Measurements from ENCODE around the gene CDK15.

CDK15 gene

DNA sequence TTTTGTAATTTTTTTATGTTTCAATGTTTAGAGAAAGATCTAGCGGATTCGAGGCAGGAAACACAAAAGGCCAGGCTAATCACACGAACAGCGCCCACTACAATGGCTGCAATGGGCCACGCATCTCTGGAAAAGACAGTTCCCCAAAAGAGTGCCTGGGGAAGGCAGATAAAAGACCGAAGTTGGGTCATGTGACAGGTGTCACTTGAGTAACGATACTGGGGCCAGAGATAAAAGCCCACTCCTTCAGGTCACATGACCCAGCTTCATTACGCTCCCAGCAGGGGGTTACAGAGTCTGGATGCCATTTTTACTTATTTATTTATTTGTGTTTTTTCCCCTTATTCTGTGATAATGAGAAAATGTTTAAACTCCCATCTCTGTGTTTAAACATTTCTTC, 95.4 kb downstream of the CDK15 start:
- H3K36me3 ChIP-seq (ENCODE audit: insufficient read depth, low read length) = no peaks in the 10 kb centered on the region
- H3K4me3 ChIP-seq (ENCODE audit: low read depth, low read length, poor library complexity, severe bottlenecking) = no peak overlapping the region
- H3K27me3 ChIP-seq (ENCODE audit: insufficient read depth, low read length) = no peaks in the 10 kb centered on the region; the same call in 1 of the 2 replicates
- no peaks in the 10 kb centered on the region for H3K79me2 ChIP-seq (ENCODE audit: insufficient read depth, low read length)
- TF ChIP-seq EZH2 (IDR thresholded peaks at IDR 0.05; ENCODE audit: borderline replicate concordance, low read length) = no peak
- TF ChIP-seq, protein P1, sequence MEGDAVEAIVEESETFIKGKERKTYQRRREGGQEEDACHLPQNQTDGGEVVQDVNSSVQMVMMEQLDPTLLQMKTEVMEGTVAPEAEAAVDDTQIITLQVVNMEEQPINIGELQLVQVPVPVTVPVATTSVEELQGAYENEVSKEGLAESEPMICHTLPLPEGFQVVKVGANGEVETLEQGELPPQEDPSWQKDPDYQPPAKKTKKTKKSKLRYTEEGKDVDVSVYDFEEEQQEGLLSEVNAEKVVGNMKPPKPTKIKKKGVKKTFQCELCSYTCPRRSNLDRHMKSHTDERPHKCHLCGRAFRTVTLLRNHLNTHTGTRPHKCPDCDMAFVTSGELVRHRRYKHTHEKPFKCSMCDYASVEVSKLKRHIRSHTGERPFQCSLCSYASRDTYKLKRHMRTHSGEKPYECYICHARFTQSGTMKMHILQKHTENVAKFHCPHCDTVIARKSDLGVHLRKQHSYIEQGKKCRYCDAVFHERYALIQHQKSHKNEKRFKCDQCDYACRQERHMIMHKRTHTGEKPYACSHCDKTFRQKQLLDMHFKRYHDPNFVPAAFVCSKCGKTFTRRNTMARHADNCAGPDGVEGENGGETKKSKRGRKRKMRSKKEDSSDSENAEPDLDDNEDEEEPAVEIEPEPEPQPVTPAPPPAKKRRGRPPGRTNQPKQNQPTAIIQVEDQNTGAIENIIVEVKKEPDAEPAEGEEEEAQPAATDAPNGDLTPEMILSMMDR (IDR thresholded peaks at IDR 0.05; ENCODE audit: low read length) = no peak
- H3K9me3 ChIP-seq (ENCODE audit: low read length) = no peaks in the 10 kb centered on the region
- no peaks in the 10 kb centered on the region for H4K20me1 ChIP-seq (ENCODE audit: insufficient read depth, low read length)
- no peak overlapping the region for H3K27ac ChIP-seq (ENCODE audit: low read depth, low read length, poor library complexity, severe bottlenecking)
- no peaks in the 10 kb centered on the region for H3K9me2 ChIP-seq (ENCODE audit: low read depth, low read length)
- H2AFZ ChIP-seq (ENCODE audit: low read length) = no peak overlapping the region
- H3K9ac ChIP-seq (ENCODE audit: low read length) = no peak overlapping the region
- no peak overlapping the region for H3K4me2 ChIP-seq (ENCODE audit: low read length)
- no peaks in the 10 kb centered on the region for H3F3A ChIP-seq (ENCODE audit: insufficient read depth, low read length)
- H3K4me1 ChIP-seq (ENCODE audit: insufficient read depth, low read length, severe bottlenecking) = no peaks in the 10 kb centered on the region

DNA sequence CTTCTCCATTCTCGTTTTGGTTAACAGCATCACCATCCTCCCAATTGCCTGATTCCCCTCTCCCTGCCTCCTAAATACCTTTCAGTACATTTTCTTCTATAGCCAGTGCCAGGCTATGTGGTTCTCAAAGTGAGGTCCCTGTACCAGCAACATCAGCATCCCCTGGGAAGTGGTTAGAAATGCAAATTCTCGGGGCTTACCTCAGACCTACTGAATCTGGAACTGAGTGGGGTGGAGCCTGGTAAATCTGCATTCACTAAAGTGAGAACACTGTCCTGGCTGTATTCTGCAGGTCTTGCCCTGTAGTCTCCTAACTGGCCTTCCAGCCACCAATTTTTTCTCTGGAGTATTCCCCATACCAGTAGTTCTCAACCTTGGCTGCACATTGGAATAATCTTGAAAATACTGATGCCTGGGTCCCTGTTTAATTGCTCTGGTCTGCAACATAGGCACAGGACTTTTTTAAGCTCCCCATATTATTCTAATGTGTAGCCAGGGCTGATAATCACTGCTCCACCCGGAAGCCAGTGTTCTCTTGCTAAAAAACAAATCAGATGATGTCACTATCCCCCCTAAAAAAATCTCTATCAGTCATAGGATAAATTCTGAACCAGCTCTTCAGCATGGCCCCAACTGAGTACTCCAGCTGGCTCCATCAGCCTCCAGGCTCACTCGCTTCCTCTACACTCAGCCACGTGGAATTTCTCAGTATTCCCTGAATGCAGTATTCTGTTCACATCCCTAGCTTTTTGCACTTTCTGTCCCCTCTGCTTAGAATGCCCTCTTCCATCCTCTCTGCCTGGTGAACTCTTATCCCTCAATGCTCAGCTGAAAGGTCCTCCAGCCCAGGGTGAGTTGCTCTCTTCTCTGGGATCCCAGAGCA, 98.4 kb downstream of the CDK15 start:
- Histone ChIP-seq H3K79me2 (ENCODE audit: insufficient read depth, low read length) (no peaks in the 10 kb centered on the region), H3K9me3 (ENCODE audit: low read length) (no peaks in the 10 kb centered on the region), H3K27me3 (ENCODE audit: insufficient read depth, low read length) (no peaks in the 10 kb centered on the region; the same call in 1 of the 2 replicates), H3K9ac (ENCODE audit: low read length) (no peak overlapping the region), H3K4me3 (ENCODE audit: low read depth, low read length, poor library complexity, severe bottlenecking) (no peak overlapping the region), H3K9me2 (ENCODE audit: low read depth, low read length) (no peaks in the 10 kb centered on the region), H3K4me1 (ENCODE audit: insufficient read depth, low read length, severe bottlenecking) (no peaks in the 10 kb centered on the region), H2AFZ (ENCODE audit: low read length) (no peak overlapping the region), H3K4me2 (ENCODE audit: low read length) (no peak overlapping the region), H3F3A (ENCODE audit: insufficient read depth, low read length) (no peaks in the 10 kb centered on the region), H4K20me1 (ENCODE audit: insufficient read depth, low read length) (no peaks in the 10 kb centered on the region), H3K36me3 (ENCODE audit: insufficient read depth, low read length) (no peaks in the 10 kb centered on the region), H3K27ac (ENCODE audit: low read depth, low read length, poor library complexity, severe bottlenecking) (no peak overlapping the region)
- TF ChIP-seq, protein P1 (IDR thresholded peaks at IDR 0.05; ENCODE audit: low read length) = no peak

DNA sequence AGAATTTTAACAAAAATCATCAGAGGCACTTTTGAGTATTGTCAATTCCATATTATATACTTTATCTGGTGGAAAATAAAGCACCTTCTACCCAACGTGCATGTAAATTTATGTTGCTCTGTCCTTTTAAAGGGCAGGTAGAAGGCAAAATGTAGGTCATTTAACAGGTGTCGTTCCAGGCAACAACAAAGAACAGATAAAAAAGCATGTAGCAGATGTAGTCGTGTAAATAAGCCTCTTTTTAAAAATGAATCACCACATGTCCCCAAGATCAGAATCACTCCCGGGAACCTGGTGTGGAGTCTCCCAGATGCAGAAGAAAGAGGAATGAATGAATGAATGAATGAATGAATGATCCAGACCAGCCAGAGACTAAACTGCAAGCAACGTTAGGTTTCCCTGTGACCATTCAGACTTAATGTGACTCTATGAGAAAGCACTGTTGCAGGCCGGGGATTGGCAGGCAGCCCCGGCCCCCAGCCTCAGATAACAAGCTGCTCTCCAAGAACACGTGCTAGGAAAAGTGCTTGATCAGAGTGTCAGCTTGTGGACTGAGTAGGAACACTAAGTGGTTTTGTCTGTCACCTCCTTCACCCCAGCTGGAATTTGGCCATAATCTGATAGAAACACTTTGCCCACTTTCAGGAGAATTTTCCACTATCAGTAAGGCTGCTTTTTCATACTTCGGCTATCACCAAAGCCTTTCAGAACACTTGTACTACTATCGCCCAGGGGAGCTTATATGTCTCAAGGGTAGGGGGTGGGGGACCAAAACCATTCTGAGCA, 100.6 kb downstream of the CDK15 start:
- H3K4me3 ChIP-seq (ENCODE audit: low read depth, low read length, poor library complexity, severe bottlenecking) = no peak overlapping the region
- TF ChIP-seq EZH2 (IDR thresholded peaks at IDR 0.05; ENCODE audit: borderline replicate concordance, low read length) = no peak
- TF ChIP-seq, protein P1 (IDR thresholded peaks at IDR 0.05; ENCODE audit: low read length) = no peak
- H3K27me3 ChIP-seq (ENCODE audit: insufficient read depth, low read length) = no peaks in the 10 kb centered on the region; the same call in 1 of the 2 replicates
- no peaks in the 10 kb centered on the region for H3K9me2 ChIP-seq (ENCODE audit: low read depth, low read length)
- H2AFZ ChIP-seq (ENCODE audit: low read length) = no peak overlapping the region
- no peak overlapping the region for H3K9ac ChIP-seq (ENCODE audit: low read length)
- H3K4me1 ChIP-seq (ENCODE audit: insufficient read depth, low read length, severe bottlenecking) = no peaks in the 10 kb centered on the region
- H3K27ac ChIP-seq (ENCODE audit: low read depth, low read length, poor library complexity, severe bottlenecking) = no peak overlapping the region
- H3F3A ChIP-seq (ENCODE audit: insufficient read depth, low read length) = no peaks in the 10 kb centered on the region
- no peak overlapping the region for H3K4me2 ChIP-seq (ENCODE audit: low read length)
- H3K36me3 ChIP-seq (ENCODE audit: insufficient read depth, low read length) = no peaks in the 10 kb centered on the region
- H3K79me2 ChIP-seq (ENCODE audit: insufficient read depth, low read length) = no peaks in the 10 kb centered on the region
- no peaks in the 10 kb centered on the region for H4K20me1 ChIP-seq (ENCODE audit: insufficient read depth, low read length)
- no peaks in the 10 kb centered on the region for H3K9me3 ChIP-seq (ENCODE audit: low read length)

Data from OCI-LY1 (cell line).